ENCODE data around the gene C1orf74. TPM values are rescaled to one million over a fixed set of nuclear protein-coding genes. Genes with fewer than 3 reads are reported as not detected.

C1orf74 gene
- total RNA-seq, 2 experiments from 2014 or later = 2.8 to 3.0 TPM

DNA sequence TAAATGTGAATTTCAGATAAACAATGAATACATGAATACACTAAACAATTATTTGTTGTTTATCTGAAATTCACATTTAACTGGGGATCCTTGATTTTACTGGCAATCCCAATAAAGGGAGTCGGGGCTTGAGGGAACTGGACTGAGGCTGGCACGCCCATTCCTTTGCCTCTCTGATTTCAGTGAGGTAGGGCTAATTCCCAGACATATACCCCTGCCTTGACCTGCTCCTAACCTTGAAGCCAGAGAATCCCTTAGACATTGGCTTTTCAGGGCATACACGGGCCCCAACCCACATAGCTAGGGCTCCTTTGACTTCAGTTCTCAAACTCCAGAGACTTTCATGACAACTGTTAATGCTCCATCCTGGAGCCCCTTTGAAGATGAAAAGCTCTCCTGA, 32.6 kb upstream of the C1orf74 start:
- no peak for DNase-seq
- Mint-ChIP-seq H3K36me3 (no peaks in the 10 kb centered on the region), H3K27ac (no peak overlapping the region), H3K27me3 (peaks cover 31% of the 10 kb centered on the region), H3K4me3 (no peak overlapping the region), H3K4me1 (peaks cover 2% of the 10 kb centered on the region), H3K9me3 (ENCODE audit: low read depth) (no peaks in the 10 kb centered on the region)
- CTCF ChIA-PET = interaction anchor here (1.9 kb wide), 1 partner anchor 11 kb away, joined by 5 read pairs; the partner anchor contains the start of gene UTP25
- ATAC-seq = no peak

DNA sequence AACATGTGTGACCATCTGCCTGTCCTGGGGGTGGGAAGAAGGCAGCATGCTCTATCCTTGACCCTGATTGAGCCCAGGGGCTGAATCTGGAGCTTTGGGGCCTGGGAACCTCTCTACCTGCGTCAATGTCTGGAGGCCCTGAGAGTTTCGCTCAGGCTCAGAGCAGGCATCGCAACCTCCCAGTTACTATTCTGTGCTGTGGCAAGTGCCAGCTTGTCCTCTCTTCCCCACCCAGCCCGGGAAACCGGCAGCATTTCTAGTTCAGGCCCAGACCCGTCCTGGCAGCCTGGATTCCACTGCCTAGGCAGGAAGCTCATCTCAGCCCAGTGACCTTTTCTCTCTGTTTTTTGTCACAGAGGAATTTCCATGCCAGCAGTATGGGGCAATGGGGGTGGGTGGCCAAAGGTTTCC, 31.6 kb upstream of the C1orf74 start:
- ATAC-seq (no peak), DNase-seq (no peak)
- Mint-ChIP-seq H3K36me3 (no peaks in the 10 kb centered on the region), H3K4me3 (no peak overlapping the region), H3K27ac (no peak overlapping the region), H3K4me1 (peaks cover 2% of the 10 kb centered on the region), H3K27me3 (peaks cover 24% of the 10 kb centered on the region), H3K9me3 (ENCODE audit: low read depth) (no peaks in the 10 kb centered on the region)
- CTCF ChIA-PET = interaction anchor here (0.8 to 10.9 kb wide), 3 partner anchors 7 to 11 kb away, joined by 3 to 81 read pairs (median 6); partner anchors contain the start of gene IRF6

DNA sequence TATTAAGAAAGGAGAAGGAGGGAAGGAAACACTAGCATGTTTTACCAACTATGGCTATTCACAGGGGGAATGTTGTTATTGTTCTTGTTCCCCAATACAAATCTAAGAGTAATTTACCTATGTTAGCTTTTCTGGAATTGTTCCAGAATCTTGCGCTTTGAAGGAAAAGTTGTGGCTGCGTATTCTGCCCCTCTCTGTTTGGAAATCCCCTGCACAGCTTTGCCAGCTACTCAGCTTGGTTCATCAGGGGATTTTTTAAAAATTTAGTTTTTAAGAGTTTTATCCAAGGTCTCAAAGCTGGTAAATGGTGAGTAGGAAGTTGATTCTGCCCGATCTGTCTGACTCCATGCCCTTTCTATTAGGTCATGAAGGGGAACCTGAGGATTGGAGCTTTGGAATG, 31.1 kb upstream of the C1orf74 start:
- ATAC-seq (no peak), DNase-seq (no peak)
- CTCF ChIA-PET = interaction anchor here (0.8 to 10.9 kb wide), 4 partner anchors 7 to 12 kb away, joined by 3 to 81 read pairs (median 6); partner anchors contain the start of genes IRF6 and UTP25
- no peaks in the 10 kb centered on the region for H3K9me3 Mint-ChIP-seq (ENCODE audit: low read depth)
- no peak overlapping the region for H3K4me3 Mint-ChIP-seq
- H3K27me3 Mint-ChIP-seq = peaks cover 19% of the 10 kb centered on the region
- no peak overlapping the region for H3K27ac Mint-ChIP-seq
- H3K4me1 Mint-ChIP-seq = peaks cover 2% of the 10 kb centered on the region
- no peaks in the 10 kb centered on the region for H3K36me3 Mint-ChIP-seq

DNA sequence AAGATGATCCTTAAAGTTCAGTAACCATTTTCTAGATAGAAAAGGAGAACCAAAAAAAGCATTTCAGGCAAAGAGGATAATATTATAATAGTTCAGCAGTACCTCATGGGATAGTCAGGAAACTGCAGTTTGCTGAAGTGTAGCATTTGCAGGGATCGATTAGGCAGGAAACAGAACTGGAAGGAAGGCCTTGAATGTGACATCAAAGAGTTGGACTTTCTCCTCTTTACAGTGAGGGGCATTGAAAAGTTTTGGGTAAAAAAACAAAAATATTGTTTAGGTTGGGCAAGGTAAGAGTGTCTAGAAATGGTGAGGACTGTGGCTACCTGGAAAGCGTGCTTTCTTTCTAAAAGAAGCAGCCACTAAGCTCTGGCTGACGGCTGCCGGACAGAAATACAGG, 29.5 kb upstream of the C1orf74 start:
- ATAC-seq = no peak
- peaks cover 10% of the 10 kb centered on the region for H3K27me3 Mint-ChIP-seq
- CTCF ChIA-PET = interaction anchor here (1.1 to 10.9 kb wide), 3 partner anchors 9 to 14 kb away, joined by 3 to 81 read pairs (median 7); partner anchors contain the start of gene UTP25

DNA sequence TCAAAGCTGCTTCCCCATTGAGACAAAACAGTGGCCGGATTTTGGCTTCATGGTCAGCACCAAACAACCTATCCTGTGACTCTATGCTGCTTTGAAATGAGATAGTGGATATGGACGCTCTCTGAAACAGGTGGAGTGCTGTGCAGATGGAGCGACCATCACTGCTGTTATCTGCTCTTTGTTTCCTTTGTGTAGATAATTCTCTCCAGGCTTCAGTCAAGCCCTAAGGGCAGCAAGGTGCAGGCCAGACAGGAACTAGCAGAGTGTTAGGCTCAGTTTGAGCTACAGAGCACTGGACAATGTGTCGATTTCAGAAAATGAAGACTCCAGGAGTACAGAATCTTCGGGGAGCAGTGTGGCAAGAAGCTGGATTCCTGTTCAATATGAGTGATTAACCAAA, 26.4 kb upstream of the C1orf74 start:
- H3K4me3 Mint-ChIP-seq = no peak overlapping the region
- CTCF ChIA-PET = interaction anchor here (0.8 to 10.9 kb wide), 2 partner anchors 9 to 12 kb away, joined by 3 to 81 read pairs; no protein-coding TSS in a partner anchor
- no peaks in the 10 kb centered on the region for H3K27me3 Mint-ChIP-seq
- peaks cover 9% of the 10 kb centered on the region for H3K4me1 Mint-ChIP-seq
- no peaks in the 10 kb centered on the region for H3K36me3 Mint-ChIP-seq
- DNase-seq (no peak), ATAC-seq (no peak)
- no peak overlapping the region for H3K27ac Mint-ChIP-seq
- no peaks in the 10 kb centered on the region for H3K9me3 Mint-ChIP-seq (ENCODE audit: low read depth)

More for the DNA sequence above, 29.5 kb upstream of the C1orf74 start:
- H3K4me3 Mint-ChIP-seq = no peak overlapping the region
- H3K36me3 Mint-ChIP-seq = no peaks in the 10 kb centered on the region
- H3K9me3 Mint-ChIP-seq (ENCODE audit: low read depth) = no peaks in the 10 kb centered on the region
- no peak overlapping the region for H3K27ac Mint-ChIP-seq
- peaks cover 2% of the 10 kb centered on the region for H3K4me1 Mint-ChIP-seq
- DNase-seq = no peak

DNA sequence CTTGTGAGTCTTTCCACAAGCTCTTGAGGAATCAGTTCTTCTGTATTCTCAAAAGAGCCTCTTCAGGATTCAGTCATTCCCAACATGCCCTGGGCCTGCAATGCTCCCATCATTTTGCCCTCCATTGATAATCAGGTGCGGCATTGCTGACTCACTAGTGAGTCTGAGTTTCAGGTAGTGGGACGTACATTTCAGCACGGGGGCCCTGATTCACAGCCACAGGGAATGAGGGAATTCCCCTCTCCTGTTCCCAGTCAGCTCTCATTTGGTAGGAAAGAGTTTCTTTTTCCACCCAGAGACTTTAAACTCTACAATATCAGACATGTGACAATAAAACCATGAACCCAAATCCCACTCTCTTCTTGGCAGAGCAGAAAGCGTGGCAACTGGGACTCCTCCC, 25.3 kb upstream of the C1orf74 start:
- Mint-ChIP-seq H3K36me3 (no peaks in the 10 kb centered on the region), H3K27ac (no peak overlapping the region), H3K4me3 (no peak overlapping the region), H3K9me3 (ENCODE audit: low read depth) (no peaks in the 10 kb centered on the region), H3K4me1 (peaks cover 18% of the 10 kb centered on the region), H3K27me3 (no peaks in the 10 kb centered on the region)
- CTCF ChIA-PET = interaction anchor here (0.6 to 10.9 kb wide), 4 partner anchors 10 to 37 kb away, joined by 3 to 81 read pairs (median 3); partner anchors contain the start of gene UTP25
- ATAC-seq (no peak), DNase-seq (no peak)

DNA sequence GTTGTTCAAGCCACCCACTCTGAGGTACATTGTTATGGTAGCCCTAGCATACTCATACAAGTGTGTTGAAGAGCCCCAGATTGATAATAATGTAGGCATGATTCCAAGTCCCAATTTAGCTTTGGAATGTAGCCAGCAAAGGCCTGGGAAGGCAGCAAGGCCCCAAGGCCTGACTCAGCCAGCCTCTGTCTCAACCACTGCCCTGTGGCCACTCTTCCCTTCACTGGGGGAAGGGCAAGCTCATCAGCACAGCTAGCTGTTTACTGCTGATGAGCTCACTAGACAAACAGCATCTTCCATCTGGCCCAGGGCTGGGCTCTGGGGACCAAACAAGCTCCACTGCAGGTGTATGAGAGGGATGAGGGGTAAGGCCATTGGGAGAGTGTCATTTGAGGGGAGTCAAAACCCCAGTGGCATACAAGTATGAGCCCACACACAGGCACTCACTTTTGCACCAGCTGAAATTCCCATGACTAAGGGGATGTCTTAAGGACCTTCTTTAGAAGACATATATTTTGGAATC, 23.8 kb upstream of the C1orf74 start:
- no peak overlapping the region for H3K27ac Mint-ChIP-seq
- no peaks in the 10 kb centered on the region for H3K36me3 Mint-ChIP-seq
- ATAC-seq = no peak
- H3K27me3 Mint-ChIP-seq = peaks cover 2% of the 10 kb centered on the region
- no peak for DNase-seq
- no peaks in the 10 kb centered on the region for H3K9me3 Mint-ChIP-seq (ENCODE audit: low read depth)
- H3K4me1 Mint-ChIP-seq = peaks cover 18% of the 10 kb centered on the region
- no peak overlapping the region for H3K4me3 Mint-ChIP-seq
- CTCF ChIA-PET = interaction anchor here (10.9 kb wide), 1 partner anchor 15 kb away, joined by 81 read pairs; no protein-coding TSS in a partner anchor

DNA sequence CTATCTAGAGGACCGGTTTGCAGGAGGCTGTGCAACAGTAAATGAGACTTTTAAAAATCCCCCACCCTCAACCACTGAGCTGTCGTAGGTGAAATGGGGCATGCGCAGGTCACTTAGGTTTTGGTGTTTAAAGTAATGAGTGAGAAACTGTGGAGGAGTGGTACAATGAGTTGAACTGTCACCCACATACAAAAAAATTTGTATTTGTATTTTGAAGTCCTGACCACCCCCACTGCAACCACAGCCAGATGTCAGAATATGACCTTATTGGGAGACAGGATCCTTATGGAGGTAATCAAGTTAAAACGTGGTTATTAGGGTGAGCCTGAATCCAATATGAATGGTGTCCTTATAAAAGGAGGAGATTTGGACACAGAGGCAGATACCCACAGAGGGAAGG, 23.1 kb upstream of the C1orf74 start:
- H3K36me3 Mint-ChIP-seq = no peaks in the 10 kb centered on the region
- ATAC-seq = no peak
- no peak for DNase-seq
- H3K4me3 Mint-ChIP-seq = no peak overlapping the region
- no peaks in the 10 kb centered on the region for H3K9me3 Mint-ChIP-seq (ENCODE audit: low read depth)
- peaks cover 18% of the 10 kb centered on the region for H3K4me1 Mint-ChIP-seq
- CTCF ChIA-PET = interaction anchor here (0.9 to 10.9 kb wide), 3 partner anchors 15 to 180 kb away, joined by 3 to 81 read pairs (median 10); no protein-coding TSS in a partner anchor
- no peak overlapping the region for H3K27ac Mint-ChIP-seq
- H3K27me3 Mint-ChIP-seq = peaks cover 3% of the 10 kb centered on the region

DNA sequence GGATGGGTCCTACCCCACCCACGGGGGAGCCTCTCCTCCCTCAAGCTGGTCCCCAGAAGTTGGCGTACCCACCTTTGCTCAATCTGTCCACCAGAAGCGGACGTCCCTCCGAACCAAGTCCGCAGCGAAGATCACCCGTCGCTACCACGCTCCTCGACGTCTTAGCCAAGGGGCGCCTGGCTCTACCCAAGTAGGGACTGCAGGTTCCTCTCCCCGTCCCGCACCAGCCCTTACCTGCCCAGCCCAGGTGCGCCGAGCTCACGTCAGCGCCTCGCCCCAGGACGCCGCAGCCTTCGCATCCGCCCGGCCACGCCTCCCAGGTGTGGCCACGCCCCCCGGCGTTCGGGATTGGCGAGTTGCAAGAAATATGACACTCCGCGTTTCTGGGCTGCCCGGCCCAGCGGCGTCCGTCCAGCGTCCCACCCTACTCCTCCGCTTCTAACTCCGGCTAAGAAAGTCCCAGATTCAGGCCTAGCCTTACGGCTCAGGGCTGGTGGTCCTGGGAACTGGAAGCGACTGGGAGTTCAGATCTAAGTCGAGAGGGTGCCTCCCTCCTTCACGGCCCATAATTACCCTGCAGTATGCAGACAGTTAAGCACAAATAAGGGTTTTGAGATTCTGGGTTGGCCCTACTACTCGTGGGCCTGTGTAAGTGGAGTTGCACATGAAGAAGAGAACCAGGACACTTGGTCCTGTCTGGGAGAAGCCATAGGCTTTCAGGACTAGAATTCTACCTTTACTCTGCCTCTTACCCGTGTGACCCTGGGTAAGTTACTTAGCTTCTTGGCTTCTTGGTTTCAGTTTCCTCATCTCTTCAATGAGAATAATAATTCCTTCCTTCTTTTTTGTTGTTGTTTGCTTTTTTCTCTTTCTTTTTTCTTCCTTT, 21.8 kb upstream of the C1orf74 start, which contains the start of gene IRF6:
TSS of gene IRF6 (minus strand) at position 268 of the 886 bp plus-strand sequence. CDS start 4,729 bp downstream, outside the sequence.
- Mint-ChIP-seq H3K27me3 (peaks cover 9% of the 10 kb centered on the region), H3K9me3 (ENCODE audit: low read depth) (no peaks in the 10 kb centered on the region), H3K4me1 (peaks cover 18% of the 10 kb centered on the region), H3K36me3 (no peaks in the 10 kb centered on the region), H3K4me3 (peak within 1 kb of the TSS; percentile 83), H3K27ac (peak within 1 kb of the TSS; percentile 93)
- peak; percentile 96 for ATAC-seq
- DNase-seq = peak; percentile 89
- CTCF ChIA-PET = interaction anchor here (0.8 to 10.9 kb wide), 6 partner anchors 9 to 37 kb away, joined by 3 to 81 read pairs (median 4); no protein-coding TSS in a partner anchor

DNA sequence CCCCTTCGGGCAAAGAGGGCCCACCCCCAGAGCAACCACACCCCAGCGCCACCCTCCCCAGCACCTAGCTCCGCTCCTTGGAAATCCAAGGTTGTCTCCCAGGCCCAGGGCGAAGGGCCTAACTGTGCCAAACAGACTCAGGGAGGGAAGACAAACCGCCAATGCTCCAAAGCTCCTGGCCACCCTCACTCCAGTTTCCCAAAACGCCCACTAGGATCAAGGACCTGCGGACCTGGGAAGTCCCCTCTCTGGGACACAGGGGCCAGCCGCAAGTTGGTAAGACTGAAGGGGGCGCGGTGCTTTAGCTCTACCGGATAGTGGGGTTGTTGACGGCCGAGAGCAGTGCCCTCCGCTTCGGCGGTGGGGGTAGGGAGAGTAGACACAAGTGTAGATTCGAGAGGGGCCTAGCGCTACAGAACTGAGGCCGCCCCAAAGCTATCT, 21.0 kb upstream of the C1orf74 start:
- H3K36me3 Mint-ChIP-seq = no peaks in the 10 kb centered on the region
- H3K27ac Mint-ChIP-seq = peak overlapping the region; percentile 93
- CTCF ChIA-PET = interaction anchor here (0.8 to 10.9 kb wide), 5 partner anchors 10 to 36 kb away, joined by 3 to 81 read pairs (median 6); no protein-coding TSS in a partner anchor

DNA sequence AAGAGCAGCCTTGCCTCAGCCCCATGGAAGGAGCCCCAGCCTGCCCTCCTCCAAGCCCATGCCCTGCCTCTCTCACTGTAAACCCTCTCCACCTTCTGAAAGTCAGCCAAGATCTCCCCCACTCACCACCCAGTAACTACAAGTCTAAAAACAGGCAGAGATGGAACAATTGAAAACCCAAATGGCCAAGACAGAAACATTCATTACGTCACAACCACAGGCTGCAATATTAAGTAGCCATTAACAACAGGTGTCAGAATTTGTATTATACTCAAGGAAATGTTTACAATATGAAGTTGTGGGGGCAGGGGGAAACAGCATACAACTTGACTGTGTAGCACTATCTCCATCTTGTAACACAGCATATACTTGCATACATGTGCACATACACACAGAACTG, 19.2 kb upstream of the C1orf74 start:
- CTCF ChIA-PET = interaction anchor here (1.3 kb wide), 1 partner anchor 20 kb away, joined by 5 read pairs; no protein-coding TSS in a partner anchor
- Mint-ChIP-seq H3K27ac (no peak overlapping the region), H3K9me3 (ENCODE audit: low read depth) (no peaks in the 10 kb centered on the region), H3K36me3 (no peaks in the 10 kb centered on the region), H3K4me1 (peaks cover 18% of the 10 kb centered on the region), H3K4me3 (no peak overlapping the region), H3K27me3 (peaks cover 9% of the 10 kb centered on the region)
- no peak for ATAC-seq
- DNase-seq = no peak

More for the DNA sequence above, 21.0 kb upstream of the C1orf74 start:
- DNase-seq (no peak), ATAC-seq (no peak)
- Mint-ChIP-seq H3K4me3 (peak overlapping the region; percentile 83), H3K27me3 (peaks cover 9% of the 10 kb centered on the region), H3K4me1 (peaks cover 18% of the 10 kb centered on the region), H3K9me3 (ENCODE audit: low read depth) (no peaks in the 10 kb centered on the region)

DNA sequence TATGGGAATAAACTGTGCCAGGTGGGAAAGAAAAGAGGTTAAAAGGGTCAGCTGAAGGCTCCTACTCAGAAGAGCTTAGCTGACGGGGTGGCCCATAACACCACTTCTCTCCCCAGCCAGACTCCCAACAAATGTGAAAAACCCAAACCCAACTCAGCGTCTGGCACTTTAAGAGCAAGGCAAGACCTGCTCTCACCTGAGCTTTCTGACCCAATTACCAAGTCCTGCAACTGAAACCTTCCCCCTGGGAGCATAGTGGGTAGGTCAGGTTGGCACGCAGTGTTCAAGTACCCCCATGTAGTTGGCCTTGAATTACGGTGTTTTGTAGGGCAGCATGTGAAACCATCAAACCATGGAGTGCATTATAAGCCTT, 18.4 kb upstream of the C1orf74 start:
- CTCF ChIA-PET = interaction anchor here (0.8 to 1.3 kb wide), 2 partner anchors 10 to 21 kb away, joined by 3 to 5 read pairs; no protein-coding TSS in a partner anchor
- ATAC-seq (no peak), DNase-seq (no peak)
- peaks cover 9% of the 10 kb centered on the region for H3K27me3 Mint-ChIP-seq
- H3K4me3 Mint-ChIP-seq = no peak overlapping the region
- H3K4me1 Mint-ChIP-seq = peaks cover 18% of the 10 kb centered on the region
- no peaks in the 10 kb centered on the region for H3K36me3 Mint-ChIP-seq
- H3K27ac Mint-ChIP-seq = no peak overlapping the region
- no peaks in the 10 kb centered on the region for H3K9me3 Mint-ChIP-seq (ENCODE audit: low read depth)

All from activated CD8-positive, alpha-beta memory T cell treated with anti-CD3 and anti-CD28 coated beads, Interleukin-2, amount 10 ng/mL, durations not matched to agents 7 days and 5 days (primary cell).